ENCODE results near the gene ACSM2A.

Gene ACSM2A

GRCh38 chr16:20411055-20411454, 40.3 kb upstream of the ACSM2A start:
- TF ChIP-seq CEBPB (IDR thresholded peaks at IDR 0.05) (no peak), YY1 (IDR thresholded peaks at IDR 0.05; ENCODE audit: low read depth) (no peak), FOXM1 (IDR thresholded peaks at IDR 0.05; ENCODE audit: borderline replicate concordance, low read depth) (no peak), ZBTB7A (IDR thresholded peaks at IDR 0.05; ENCODE audit: low read depth) (no peak), EP300 (IDR thresholded peaks at IDR 0.05; ENCODE audit: borderline replicate concordance) (no peak), CREB1 (IDR thresholded peaks at IDR 0.05; ENCODE audit: low read depth) (no peak), TAF1 (IDR thresholded peaks at IDR 0.05; ENCODE audit: low read depth) (no peak)
- TF ChIP-seq, protein P1, sequence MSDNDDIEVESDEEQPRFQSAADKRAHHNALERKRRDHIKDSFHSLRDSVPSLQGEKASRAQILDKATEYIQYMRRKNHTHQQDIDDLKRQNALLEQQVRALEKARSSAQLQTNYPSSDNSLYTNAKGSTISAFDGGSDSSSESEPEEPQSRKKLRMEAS (IDR thresholded peaks at IDR 0.05), result no peak
- TF ChIP-seq, protein P2, sequence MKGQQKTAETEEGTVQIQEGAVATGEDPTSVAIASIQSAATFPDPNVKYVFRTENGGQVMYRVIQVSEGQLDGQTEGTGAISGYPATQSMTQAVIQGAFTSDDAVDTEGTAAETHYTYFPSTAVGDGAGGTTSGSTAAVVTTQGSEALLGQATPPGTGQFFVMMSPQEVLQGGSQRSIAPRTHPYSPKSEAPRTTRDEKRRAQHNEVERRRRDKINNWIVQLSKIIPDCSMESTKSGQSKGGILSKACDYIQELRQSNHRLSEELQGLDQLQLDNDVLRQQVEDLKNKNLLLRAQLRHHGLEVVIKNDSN (IDR thresholded peaks at IDR 0.05), result no peak

DNA sequence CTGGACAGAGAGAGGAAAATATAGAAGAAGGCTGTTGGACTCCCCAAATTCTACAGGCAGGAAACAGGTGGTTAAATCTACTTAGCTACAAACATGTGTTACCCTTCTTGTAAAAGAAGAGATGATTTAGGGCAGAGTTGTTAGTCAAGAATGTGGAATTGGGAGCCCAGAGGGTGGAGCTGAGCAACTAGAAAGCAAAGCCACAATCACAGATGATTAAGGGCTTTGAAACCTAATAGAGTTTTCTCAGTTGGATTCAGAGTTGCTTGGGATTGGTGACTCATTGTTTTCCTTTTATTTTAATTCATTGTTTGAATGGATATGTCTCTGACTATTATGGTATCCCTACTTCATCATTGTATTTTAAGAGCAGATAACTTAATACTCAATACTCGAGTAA, 35.8 kb upstream of the ACSM2A start:
- TF ChIP-seq EGR1 (IDR thresholded peaks at IDR 0.05), result no peak
- TF ChIP-seq REST (IDR thresholded peaks at IDR 0.05; ENCODE audit: low read depth), result no peak
- no peak for TF ChIP-seq TEAD4 (IDR thresholded peaks at IDR 0.05)
- no peak for TF ChIP-seq EP300 (IDR thresholded peaks at IDR 0.05; ENCODE audit: borderline replicate concordance)
- no peak for TF ChIP-seq NFIC (IDR thresholded peaks at IDR 0.05)
- TF ChIP-seq, protein P2 (IDR thresholded peaks at IDR 0.05), result no peak
- no peak for TF ChIP-seq CEBPB (IDR thresholded peaks at IDR 0.05)
- TF ChIP-seq TCF12 (IDR thresholded peaks at IDR 0.05; ENCODE audit: low read depth), result no peak
- TF ChIP-seq CREB1 (IDR thresholded peaks at IDR 0.05; ENCODE audit: low read depth), result no peak
- no peak for TF ChIP-seq TAF1 (IDR thresholded peaks at IDR 0.05; ENCODE audit: low read depth)
- TF ChIP-seq, protein P1 (IDR thresholded peaks at IDR 0.05), result no peak
- no peak for TF ChIP-seq RAD21 (IDR thresholded peaks at IDR 0.05; ENCODE audit: low read depth)
- no peak for TF ChIP-seq FOXM1 (IDR thresholded peaks at IDR 0.05; ENCODE audit: borderline replicate concordance, low read depth)
- TF ChIP-seq YY1 (IDR thresholded peaks at IDR 0.05; ENCODE audit: low read depth), result no peak
- no peak for TF ChIP-seq ZBTB7A (IDR thresholded peaks at IDR 0.05; ENCODE audit: low read depth)

DNA sequence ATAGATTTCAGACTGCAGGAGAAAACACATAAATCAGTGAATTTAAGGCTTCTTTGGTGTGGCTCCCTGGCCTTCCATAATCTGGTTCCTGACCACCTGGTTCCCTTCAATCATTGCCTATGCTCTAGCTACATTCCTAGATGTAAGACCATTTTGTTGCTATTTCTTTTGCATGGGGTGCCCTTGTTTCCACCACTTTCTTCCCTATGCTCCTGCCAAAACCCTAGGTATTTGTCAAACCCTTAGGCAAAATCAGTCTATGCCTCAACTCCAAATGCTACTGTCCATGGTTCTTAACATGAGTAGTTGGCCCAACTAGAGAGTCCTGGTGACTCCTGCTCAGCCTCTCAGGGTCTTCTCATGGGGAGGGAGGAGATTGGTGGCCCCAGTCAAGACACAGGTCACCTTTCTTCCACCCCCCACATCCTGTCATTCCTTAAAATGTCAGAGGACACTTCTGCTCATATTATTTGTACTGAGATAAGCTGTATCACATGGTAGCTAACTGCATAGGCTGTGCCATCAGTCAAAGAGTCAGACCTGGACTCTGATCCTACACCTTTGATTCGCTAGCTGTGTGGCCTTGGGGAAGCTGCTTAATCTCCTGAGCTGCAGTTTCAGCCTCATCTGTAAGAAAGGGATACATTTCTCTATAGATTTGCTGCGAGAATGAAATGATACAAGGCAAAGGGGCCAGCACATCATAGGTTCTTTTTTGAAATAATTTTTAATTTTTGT, 27.0 kb upstream of the ACSM2A start:
- TF ChIP-seq EGR1 (IDR thresholded peaks at IDR 0.05) (no peak), YY1 (IDR thresholded peaks at IDR 0.05; ENCODE audit: low read depth) (no peak), TAF1 (IDR thresholded peaks at IDR 0.05; ENCODE audit: low read depth) (no peak), EP300 (IDR thresholded peaks at IDR 0.05; ENCODE audit: borderline replicate concordance) (no peak), REST (IDR thresholded peaks at IDR 0.05; ENCODE audit: low read depth) (peak; percentile 63), NFIC (IDR thresholded peaks at IDR 0.05) (no peak), TCF12 (IDR thresholded peaks at IDR 0.05; ENCODE audit: low read depth) (no peak)
- TF ChIP-seq, protein P2 (IDR thresholded peaks at IDR 0.05), result no peak

DNA sequence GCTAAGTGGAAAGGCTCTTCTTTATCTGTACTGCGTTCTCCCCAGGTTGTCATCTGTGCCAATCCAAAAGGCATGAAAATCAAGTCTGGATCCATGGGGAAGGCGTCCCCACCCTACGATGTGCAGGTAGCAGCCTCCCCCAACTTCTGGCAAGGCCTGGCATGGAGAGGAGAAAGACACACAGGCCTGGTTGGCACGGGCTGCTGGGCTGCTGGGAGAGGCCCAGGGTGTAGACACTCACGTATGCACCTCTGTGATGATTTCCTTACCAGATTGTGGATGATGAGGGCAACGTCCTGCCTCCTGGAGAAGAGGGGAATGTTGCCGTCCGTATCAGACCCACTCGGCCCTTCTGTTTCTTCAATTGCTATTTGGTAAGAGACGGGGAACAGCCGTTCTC, 20.4 kb upstream of the ACSM2A start:
- TF ChIP-seq REST (IDR thresholded peaks at IDR 0.05; ENCODE audit: low read depth) (no peak), NFIC (IDR thresholded peaks at IDR 0.05) (no peak), TCF12 (IDR thresholded peaks at IDR 0.05; ENCODE audit: low read depth) (no peak), FOXM1 (IDR thresholded peaks at IDR 0.05; ENCODE audit: borderline replicate concordance, low read depth) (no peak), EGR1 (IDR thresholded peaks at IDR 0.05) (no peak), CREB1 (IDR thresholded peaks at IDR 0.05; ENCODE audit: low read depth) (no peak), EP300 (IDR thresholded peaks at IDR 0.05; ENCODE audit: borderline replicate concordance) (no peak), ZBTB7A (IDR thresholded peaks at IDR 0.05; ENCODE audit: low read depth) (no peak)
- TF ChIP-seq, protein P2 (IDR thresholded peaks at IDR 0.05), result no peak

All from Ishikawa (cell line).